ENCODE results near the gene MYH14. TPM values are rescaled to one million over a fixed set of nuclear protein-coding genes. Genes with fewer than 3 reads are reported as not detected.
A peak's percentile ranks its signal among the peaks of the same experiment; 100 is the strongest.

Gene MYH14
- total and polyA plus RNA-seq, 2 of the 8 experiments (the other 6 are each of a cell fraction or from before 2014, with no cell fraction given): 17.3 to 28.6 TPM

GRCh38 chr19:50324331-50324730, 120.9 kb downstream of the MYH14 start:
- Histone ChIP-seq H2BK12ac (ENCODE audit: low read depth, low read length) (no peak overlapping the region), H3K4me3 (ENCODE audit: extremely low read depth in 1 of 4, insufficient read depth in 2 of 4, low read depth in 3 of 4, low read length in 4 of 4) (no peak overlapping the region), H3K27me3 (replicated peaks in 1 of 4; ENCODE audit: control insufficient read depth in 3 of 4, extremely low read depth in 1 of 4, insufficient read depth in 3 of 4, low read length in 3 of 4) (peaks cover 5 to 15% (median 12%) of the 10 kb centered on the region in 4 experiments; a peak in 6 of 7 replicates), H3K27ac (ENCODE audit: low read depth, low read length) (no peak overlapping the region), H3K14ac (ENCODE audit: insufficient read length) (no peak overlapping the region), H3K79me1 (ENCODE audit: low read depth, low read length) (peaks cover 6% of the 10 kb centered on the region; the same call in 1 of the 2 replicates), H2BK15ac (ENCODE audit: low read length) (0 out of 2 replicates have a peak overlapping the region, but pooled peaks have one; percentile 72), H2BK5ac (ENCODE audit: low read depth, low read length) (no peak overlapping the region), H4K5ac (ENCODE audit: insufficient read length, low read depth, low read length) (no peak overlapping the region), H2BK20ac (ENCODE audit: low read length) (no peak overlapping the region), H3K4me1 (replicated peaks in 1 of 4; ENCODE audit: control insufficient read depth in 3 of 4, insufficient read depth in 4 of 4, low read length in 3 of 4) (peaks cover 0 to 18% (median 9%) of the 10 kb centered on the region in 4 experiments; a peak in 6 of 7 replicates), H3K4ac (replicated peaks; ENCODE audit: insufficient read length, low read depth, low read length) (no peak overlapping the region), H2AK5ac (ENCODE audit: low read depth, low read length) (no peak overlapping the region), H2AFZ (ENCODE audit: low read length) (no peak overlapping the region), H3K18ac (ENCODE audit: extremely low read depth, low read length) (no peak overlapping the region), H3K23me2 (ENCODE audit: low read depth, low read length) (peaks cover 15% of the 10 kb centered on the region; the same call in 1 of the 2 replicates), H3K79me2 (ENCODE audit: control insufficient read depth in 1 of 2, insufficient read depth in 2 of 2, low read length in 2 of 2) (peaks cover 0 to 4% of the 10 kb centered on the region in 2 experiments; a peak in 1 of 4 replicates), H2BK120ac (replicated peaks; ENCODE audit: low read depth, low read length) (no peak overlapping the region), H3K36me3 (ENCODE audit: control insufficient read depth in 2 of 4, insufficient read depth in 4 of 4, low read length in 3 of 4) (peaks cover 3 to 10% (median 5%) of the 10 kb centered on the region in 4 experiments; a peak in 5 of 8 replicates), H3K9ac (replicated peaks in 1 of 4; ENCODE audit: extremely low read depth in 1 of 4, low read depth in 3 of 4, low read length in 3 of 4) (no peak overlapping the region), H3K4me2 (ENCODE audit: insufficient read depth in 1 of 2, low read depth in 2 of 2, low read length in 2 of 2) (no peak overlapping the region; a peak in 1 of 4 replicates), H4K8ac (ENCODE audit: extremely low read depth, insufficient read depth, low read length) (no peak overlapping the region), H4K91ac (replicated peaks; ENCODE audit: insufficient read length, low read length) (no peak overlapping the region), H3K23ac (ENCODE audit: insufficient read length) (no peak overlapping the region), H3K56ac (replicated peaks; ENCODE audit: insufficient read length, low read depth, low read length) (no peak overlapping the region), H3K9me3 (ENCODE audit: insufficient read depth in 2 of 2, low read depth in 1 of 2, low read length in 1 of 2) (no peaks in the 10 kb centered on the region), H4K20me1 (replicated peaks in 1 of 2; ENCODE audit: control insufficient read depth in 1 of 2, insufficient read depth in 2 of 2, low read length in 2 of 2) (peaks cover 22 to 24% of the 10 kb centered on the region in 2 experiments)
- WGBS, 2 experiments (ENCODE audit: extremely low coverage in 1 of 2, insufficient coverage in 1 of 2, insufficient read length in 1 of 2, insufficient replicate concordance in 2 of 2, low coverage in 1 of 2, low lambda C conversion rate in 2 of 2, missing lambda C conversion rate in 1 of 2): 81% methylated on average over 11 of the region's 11 CpGs; no CpG with 5 or more reads in 1 of the 2 experiments
- no peak for FAIRE-seq
- ChIA-PET CTCF (ENCODE audit: partially characterized antibody) (interaction anchor here (1.2 kb wide), 1 partner anchor 66 kb away, joined by 3 read pairs; no protein-coding TSS in a partner anchor), POLR2A (ENCODE audit: partially characterized antibody) (interaction anchor here (3.9 kb wide), 1 partner anchor 9 kb away, joined by 46 read pairs; no protein-coding TSS in a partner anchor)
- no peak for DNase-seq (ENCODE audit: low read depth in 1 of 2, low spot score in 2 of 2)
- TF ChIP-seq KDM1A (IDR thresholded peaks at IDR 0.05; ENCODE audit: borderline replicate concordance, low read length) (no peak), TBP (IDR thresholded peaks at IDR 0.05; ENCODE audit: low read depth, low read length) (no peak), NRF1 (IDR thresholded peaks at IDR 0.05; ENCODE audit: low read depth, low read length) (no peak), SIX5 (IDR thresholded peaks at IDR 0.05; ENCODE audit: low read depth, low read length) (no peak), MAFK (IDR thresholded peaks at IDR 0.05; ENCODE audit: low read depth, low read length) (no peak), SP4 (IDR thresholded peaks at IDR 0.05; ENCODE audit: low read length) (no peak), TAF1 (IDR thresholded peaks at IDR 0.05; ENCODE audit: low read depth, low read length) (no peak), CBX5 (IDR thresholded peaks at IDR 0.05; ENCODE audit: low read depth, low read length) (no peak), GTF2F1 (IDR thresholded peaks at IDR 0.05; ENCODE audit: borderline replicate concordance, low read depth, low read length) (no peak), RFX5 (IDR thresholded peaks at IDR 0.05; ENCODE audit: borderline replicate concordance, low read depth, low read length) (no peak), USF2 (IDR thresholded peaks at IDR 0.05; ENCODE audit: low read length) (no peak), POLR2A (IDR thresholded peaks at IDR 0.05; ENCODE audit: control extremely low read depth in 1 of 2, low read depth in 2 of 2, low read length in 2 of 2) (no peak), SRF (IDR thresholded peaks at IDR 0.05; ENCODE audit: low read depth, low read length) (no peak), CHD2 (IDR thresholded peaks at IDR 0.05; ENCODE audit: low read length) (no peak)
